ENCODE measurements around the gene CDR2. TPM values are rescaled to one million over a fixed set of nuclear protein-coding genes. Genes with fewer than 3 reads are reported as not detected.

CDR2 gene
- total and polyA plus RNA-seq, 5 donors = 7.2 to 19.2 (median 9.7) TPM

- WGBS = 81% methylated on average over 3 of the region's 3 CpGs
- DNase-seq = no peak
- Histone ChIP-seq H3K4me1 (ENCODE audit: control insufficient read depth, insufficient read depth, low read length) (no peaks in the 10 kb centered on the region), H3K4me3 (ENCODE audit: low read length) (no peak overlapping the region), H3K27me3 (ENCODE audit: control insufficient read depth, insufficient read depth) (no peaks in the 10 kb centered on the region), H3K9me3 (ENCODE audit: control insufficient read depth, low read length) (no peaks in the 10 kb centered on the region), H3K27ac (ENCODE audit: low read length) (no peak overlapping the region)
- intact Hi-C loops (cut with DNase I) = no loop called here
- no peak for ATAC-seq
These were observed 26.5 kb upstream of the CDR2 start for GRCh38 chr16:22400900-22401299.

- ATAC-seq = no peak
- no peak overlapping the region for H3K27ac ChIP-seq (ENCODE audit: low read length)
- no peak for DNase-seq
- intact Hi-C loops (cut with DNase I) = no loop called here
- no peak overlapping the region for H3K4me3 ChIP-seq (ENCODE audit: low read length)
- no peaks in the 10 kb centered on the region for H3K4me1 ChIP-seq (ENCODE audit: control insufficient read depth, insufficient read depth, low read length)
- no peaks in the 10 kb centered on the region for H3K27me3 ChIP-seq (ENCODE audit: control insufficient read depth, insufficient read depth)
- H3K9me3 ChIP-seq (ENCODE audit: control insufficient read depth, low read length) = no peaks in the 10 kb centered on the region
These were observed 23.5 kb upstream of the CDR2 start for GRCh38 chr16:22397931-22398330.

GRCh38 chr16:22397464-22397863 is 23.0 kb upstream of the CDR2 start:
- H3K4me3 ChIP-seq (ENCODE audit: low read length) = no peak overlapping the region
- 67% methylated on average over 1 of the region's 1 CpG for WGBS
- no peak overlapping the region for H3K27ac ChIP-seq (ENCODE audit: low read length)
- intact Hi-C loops (cut with DNase I) = no loop called here
- H3K27me3 ChIP-seq (ENCODE audit: control insufficient read depth, insufficient read depth) = no peaks in the 10 kb centered on the region
- H3K9me3 ChIP-seq (ENCODE audit: control insufficient read depth, low read length) = no peaks in the 10 kb centered on the region
- H3K4me1 ChIP-seq (ENCODE audit: control insufficient read depth, insufficient read depth, low read length) = no peaks in the 10 kb centered on the region
- ATAC-seq = no peak
- DNase-seq = no peak

GRCh38 chr16:22395960-22396359 is 21.5 kb upstream of the CDR2 start:
- no peaks in the 10 kb centered on the region for H3K4me1 ChIP-seq (ENCODE audit: control insufficient read depth, insufficient read depth, low read length)
- no peak overlapping the region for H3K4me3 ChIP-seq (ENCODE audit: low read length)
- no peaks in the 10 kb centered on the region for H3K9me3 ChIP-seq (ENCODE audit: control insufficient read depth, low read length)
- ATAC-seq (no peak), DNase-seq (no peak)
- no peak overlapping the region for H3K27ac ChIP-seq (ENCODE audit: low read length)
- intact Hi-C loops (cut with DNase I) = no loop called here
- WGBS = 94% methylated on average over 4 of the region's 4 CpGs
- no peaks in the 10 kb centered on the region for H3K27me3 ChIP-seq (ENCODE audit: control insufficient read depth, insufficient read depth)

GRCh38 chr16:22394121-22394520 is 19.7 kb upstream of the CDR2 start:
- H3K4me1 ChIP-seq (ENCODE audit: control insufficient read depth, insufficient read depth, low read length) = no peaks in the 10 kb centered on the region
- H3K4me3 ChIP-seq (ENCODE audit: low read length) = no peak overlapping the region
- WGBS = 97% methylated on average over 1 of the region's 1 CpG
- intact Hi-C loops (cut with DNase I) = no loop called here
- no peaks in the 10 kb centered on the region for H3K9me3 ChIP-seq (ENCODE audit: control insufficient read depth, low read length)
- H3K27ac ChIP-seq (ENCODE audit: low read length) = no peak overlapping the region
- DNase-seq (no peak), ATAC-seq (no peak)
- H3K27me3 ChIP-seq (ENCODE audit: control insufficient read depth, insufficient read depth) = no peaks in the 10 kb centered on the region

- no peaks in the 10 kb centered on the region for H3K27me3 ChIP-seq (ENCODE audit: control insufficient read depth, insufficient read depth)
- DNase-seq (no peak), ATAC-seq (no peak)
- no peak overlapping the region for H3K27ac ChIP-seq (ENCODE audit: low read length)
- WGBS = 90% methylated on average over 3 of the region's 3 CpGs
- intact Hi-C loops (cut with DNase I) = no loop called here
- no peaks in the 10 kb centered on the region for H3K9me3 ChIP-seq (ENCODE audit: control insufficient read depth, low read length)
- no peak overlapping the region for H3K4me3 ChIP-seq (ENCODE audit: low read length)
- H3K4me1 ChIP-seq (ENCODE audit: control insufficient read depth, insufficient read depth, low read length) = no peaks in the 10 kb centered on the region
These were observed 13.8 kb upstream of the CDR2 start for GRCh38 chr16:22388101-22388644.

GRCh38 chr16:22386976-22387375 is 12.6 kb upstream of the CDR2 start:
- intact Hi-C loops (cut with DNase I) = no loop called here
- H3K27ac ChIP-seq (ENCODE audit: low read length) = no peak overlapping the region
- no peaks in the 10 kb centered on the region for H3K27me3 ChIP-seq (ENCODE audit: control insufficient read depth, insufficient read depth)

GRCh38 chr16:22385196-22385595 is 10.8 kb upstream of the CDR2 start:
- intact Hi-C loops (cut with DNase I) = no loop called here

More at GRCh38 chr16:22386976-22387375, 12.6 kb upstream of the CDR2 start:
- Histone ChIP-seq H3K4me1 (ENCODE audit: control insufficient read depth, insufficient read depth, low read length) (no peaks in the 10 kb centered on the region), H3K9me3 (ENCODE audit: control insufficient read depth, low read length) (no peaks in the 10 kb centered on the region), H3K4me3 (ENCODE audit: low read length) (no peak overlapping the region)
- peak; percentile 31 to 40 for ATAC-seq
- 45% methylated on average over 2 of the region's 2 CpGs for WGBS
- no peak for DNase-seq

GRCh38 chr16:22383827-22384226 is 9.4 kb upstream of the CDR2 start:
- Histone ChIP-seq H3K9me3 (ENCODE audit: control insufficient read depth, low read length) (no peaks in the 10 kb centered on the region), H3K27ac (ENCODE audit: low read length) (no peak overlapping the region), H3K4me1 (ENCODE audit: control insufficient read depth, insufficient read depth, low read length) (no peaks in the 10 kb centered on the region), H3K27me3 (ENCODE audit: control insufficient read depth, insufficient read depth) (no peaks in the 10 kb centered on the region), H3K4me3 (ENCODE audit: low read length) (no peak overlapping the region)
- 97% methylated on average over 3 of the region's 3 CpGs for WGBS
- no peak for ATAC-seq
- DNase-seq = no peak
- intact Hi-C loops (cut with DNase I) = no loop called here

More at GRCh38 chr16:22385196-22385595, 10.8 kb upstream of the CDR2 start:
- H3K4me1 ChIP-seq (ENCODE audit: control insufficient read depth, insufficient read depth, low read length) = no peaks in the 10 kb centered on the region
- DNase-seq = no peak
- no peak overlapping the region for H3K27ac ChIP-seq (ENCODE audit: low read length)
- no peak for ATAC-seq
- whole genome bisulfite sequencing = 83% methylated on average over 3 of the region's 3 CpGs
- no peaks in the 10 kb centered on the region for H3K27me3 ChIP-seq (ENCODE audit: control insufficient read depth, insufficient read depth)
- H3K4me3 ChIP-seq (ENCODE audit: low read length) = no peak overlapping the region
- no peaks in the 10 kb centered on the region for H3K9me3 ChIP-seq (ENCODE audit: control insufficient read depth, low read length)

GRCh38 chr16:22381392-22381791 is 7.0 kb upstream of the CDR2 start:
- no peak overlapping the region for H3K4me3 ChIP-seq (ENCODE audit: low read length)
- no peaks in the 10 kb centered on the region for H3K9me3 ChIP-seq (ENCODE audit: control insufficient read depth, low read length)
- no peak for DNase-seq
- no peak overlapping the region for H3K27ac ChIP-seq (ENCODE audit: low read length)
- H3K4me1 ChIP-seq (ENCODE audit: control insufficient read depth, insufficient read depth, low read length) = no peaks in the 10 kb centered on the region
- intact Hi-C loops (cut with DNase I) = no loop called here
- no peak for ATAC-seq
- H3K27me3 ChIP-seq (ENCODE audit: control insufficient read depth, insufficient read depth) = no peaks in the 10 kb centered on the region

GRCh38 chr16:22380529-22380928 is 6.1 kb upstream of the CDR2 start:
- Histone ChIP-seq H3K4me1 (ENCODE audit: control insufficient read depth, insufficient read depth, low read length) (no peaks in the 10 kb centered on the region), H3K27ac (ENCODE audit: low read length) (no peak overlapping the region), H3K9me3 (ENCODE audit: control insufficient read depth, low read length) (no peaks in the 10 kb centered on the region), H3K27me3 (ENCODE audit: control insufficient read depth, insufficient read depth) (no peaks in the 10 kb centered on the region), H3K4me3 (ENCODE audit: low read length) (no peak overlapping the region)
- WGBS = 77% methylated on average over 1 of the region's 1 CpG
- ATAC-seq = no peak
- no peak for DNase-seq
- intact Hi-C loops (cut with DNase I) = no loop called here

- 98% methylated on average over 7 of the region's 7 CpGs for WGBS
- no peak overlapping the region for H3K4me3 ChIP-seq (ENCODE audit: low read length)
- H3K9me3 ChIP-seq (ENCODE audit: control insufficient read depth, low read length) = no peaks in the 10 kb centered on the region
- DNase-seq (no peak), ATAC-seq (no peak)
- H3K27ac ChIP-seq (ENCODE audit: low read length) = no peak overlapping the region
- H3K27me3 ChIP-seq (ENCODE audit: control insufficient read depth, insufficient read depth) = no peaks in the 10 kb centered on the region
- H3K4me1 ChIP-seq (ENCODE audit: control insufficient read depth, insufficient read depth, low read length) = no peaks in the 10 kb centered on the region
- intact Hi-C loops (cut with DNase I) = no loop called here
These were observed 5.2 kb upstream of the CDR2 start for GRCh38 chr16:22379656-22380055.

Measured in right cardiac atrium (tissue), 5 donors.